Stimulated activated CD4-positive, alpha-beta T cell treated with anti-CD3 and anti-CD28 coated beads, Interleukin-2, amount 100 ng/mL, for 48 hours (primary cell): ENCODE data around the gene NAPA.

Experiments
- DNase-seq, 2 donors: peaks; one replicate each; pipeline ENCODE4 v3.0.0-alpha.2; 2020

Gene NAPA

DNA sequence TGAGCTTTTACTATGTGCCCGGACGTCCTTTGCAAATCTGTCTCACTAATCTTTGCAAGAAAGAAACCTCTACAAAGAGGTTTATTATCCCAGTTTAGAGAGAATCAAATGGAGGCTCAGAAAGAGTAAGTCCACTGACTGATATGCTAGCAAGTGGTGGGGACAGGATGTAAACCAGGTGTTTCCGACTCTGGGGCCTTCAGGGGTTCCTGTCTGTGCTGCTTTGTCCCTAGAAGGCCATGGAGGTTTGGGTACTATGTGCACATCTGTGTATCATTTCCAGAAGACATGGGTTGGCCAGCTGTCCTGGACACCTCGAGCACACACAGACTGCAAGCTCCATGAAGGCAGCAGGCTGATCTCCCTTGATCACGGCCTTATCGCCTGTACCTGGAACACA, 29.7 kb downstream of the NAPA start:
- DNase-seq = no peak

DNA sequence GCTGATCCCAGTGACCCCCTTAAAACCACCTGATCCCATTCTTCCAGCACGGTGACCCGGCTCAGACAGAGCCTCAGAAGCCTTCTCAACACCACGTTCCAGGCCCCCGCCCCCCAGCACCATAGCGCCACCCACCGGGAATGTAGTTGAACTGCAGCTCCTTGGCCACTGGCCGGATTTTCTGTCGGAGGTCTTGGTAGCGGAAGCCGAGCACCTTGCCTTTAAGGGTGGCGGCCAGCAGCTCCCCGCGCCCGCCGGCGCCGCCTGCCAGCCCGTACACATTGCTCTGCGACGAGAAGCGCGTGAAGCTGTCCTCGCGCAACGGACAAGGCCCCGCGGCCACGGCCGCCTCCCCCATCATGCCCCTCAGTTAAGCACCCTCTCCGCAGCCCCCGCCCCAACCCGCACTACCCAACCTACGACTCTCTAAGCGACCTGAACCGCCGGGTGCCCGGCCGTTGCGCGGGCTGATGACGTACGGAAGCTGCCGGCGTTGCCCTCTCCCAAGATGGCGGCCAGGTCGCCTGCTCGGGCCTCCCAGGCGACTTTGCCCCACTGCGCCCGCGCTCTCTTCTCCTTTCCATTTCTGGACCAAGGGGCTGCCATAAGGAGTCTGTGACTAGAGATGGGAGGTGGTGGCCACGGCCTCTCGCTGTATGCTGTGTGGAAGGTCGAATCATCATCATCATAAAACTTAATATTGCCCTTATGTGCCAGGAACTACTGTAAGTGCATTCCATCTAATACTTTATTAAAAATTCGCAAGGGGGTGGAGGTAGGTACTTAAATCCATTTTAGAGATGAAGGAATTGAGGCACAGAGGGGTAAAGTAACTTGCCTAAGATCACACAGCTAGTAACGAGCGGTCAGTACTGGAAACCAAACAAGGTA, 30.8 kb downstream of the NAPA start, which contains the start of gene KPTN:
TSS of gene KPTN (minus strand) at position 420 of the 891 bp plus-strand sequence. CDS start at position 361, 59 bp downstream.
- peak; percentile 90 to 91 for DNase-seq

DNA sequence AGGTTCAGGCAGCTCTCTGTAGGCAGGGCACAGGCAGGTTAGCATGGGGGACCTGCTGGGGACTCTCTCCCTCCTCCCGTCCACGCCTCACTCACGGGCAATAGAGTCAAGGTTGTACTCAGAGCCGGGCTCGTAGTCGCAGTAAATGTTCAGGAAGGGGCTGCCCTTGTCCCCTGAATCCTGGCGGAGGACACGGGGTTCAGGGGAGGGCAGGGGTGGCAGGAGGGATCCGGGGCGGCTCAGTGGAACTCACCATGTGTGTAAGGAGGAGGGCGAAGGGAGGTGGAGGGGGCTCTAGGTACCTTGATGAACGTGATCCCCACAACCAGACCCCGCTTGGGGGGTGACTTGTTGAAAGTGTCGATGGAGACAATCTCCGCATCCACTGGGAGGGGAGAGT, 31.7 kb downstream of the NAPA start:
- DNase-seq = no peak

DNA sequence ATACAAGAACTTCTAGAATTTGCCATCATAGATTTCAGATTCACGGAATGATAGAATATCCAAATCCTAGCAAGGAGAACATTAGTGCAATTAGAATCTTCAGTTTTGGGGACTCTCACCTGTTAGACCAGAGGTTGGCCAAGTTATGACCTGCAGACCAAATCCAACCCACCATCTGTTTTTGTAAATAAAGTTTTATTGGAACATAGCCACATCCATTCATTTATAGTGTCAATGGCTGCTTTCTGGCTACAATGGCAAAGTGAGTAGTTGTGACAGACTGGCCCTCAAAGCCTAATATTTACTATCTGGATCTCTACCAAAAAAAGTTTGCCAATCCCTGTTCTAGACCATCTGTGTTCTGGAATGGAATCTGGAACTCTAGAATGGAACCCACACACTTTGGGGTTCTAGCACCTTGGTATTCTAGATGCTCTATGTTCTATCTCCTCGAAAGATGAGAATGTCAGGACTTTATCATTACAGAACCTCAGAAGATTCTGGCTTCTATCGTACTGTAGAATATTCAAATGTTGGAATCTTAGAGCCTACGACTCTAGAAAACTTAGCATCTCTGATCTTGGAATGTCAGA, 33.3 kb downstream of the NAPA start:
- no peak for DNase-seq

DNA sequence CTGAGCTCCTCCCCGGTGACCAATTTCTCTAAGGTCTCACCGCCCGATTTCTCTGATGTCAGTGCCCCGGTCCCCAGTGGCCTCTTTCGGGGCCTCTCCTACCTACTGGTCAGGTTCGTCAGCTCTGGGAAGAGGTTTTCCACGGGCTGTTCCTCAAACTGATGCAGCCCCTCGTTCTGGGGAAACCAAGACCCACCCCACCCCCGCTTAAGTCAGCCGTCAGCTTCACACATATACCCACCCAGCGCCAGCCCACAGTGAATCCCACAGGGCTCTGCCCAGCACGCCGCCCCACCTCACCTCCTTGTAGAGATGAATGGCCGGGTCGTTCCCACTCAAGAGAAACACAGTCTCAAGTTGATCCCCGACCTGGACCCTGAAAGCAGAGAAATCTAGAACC, 34.2 kb downstream of the NAPA start:
- DNase-seq = no peak

DNA sequence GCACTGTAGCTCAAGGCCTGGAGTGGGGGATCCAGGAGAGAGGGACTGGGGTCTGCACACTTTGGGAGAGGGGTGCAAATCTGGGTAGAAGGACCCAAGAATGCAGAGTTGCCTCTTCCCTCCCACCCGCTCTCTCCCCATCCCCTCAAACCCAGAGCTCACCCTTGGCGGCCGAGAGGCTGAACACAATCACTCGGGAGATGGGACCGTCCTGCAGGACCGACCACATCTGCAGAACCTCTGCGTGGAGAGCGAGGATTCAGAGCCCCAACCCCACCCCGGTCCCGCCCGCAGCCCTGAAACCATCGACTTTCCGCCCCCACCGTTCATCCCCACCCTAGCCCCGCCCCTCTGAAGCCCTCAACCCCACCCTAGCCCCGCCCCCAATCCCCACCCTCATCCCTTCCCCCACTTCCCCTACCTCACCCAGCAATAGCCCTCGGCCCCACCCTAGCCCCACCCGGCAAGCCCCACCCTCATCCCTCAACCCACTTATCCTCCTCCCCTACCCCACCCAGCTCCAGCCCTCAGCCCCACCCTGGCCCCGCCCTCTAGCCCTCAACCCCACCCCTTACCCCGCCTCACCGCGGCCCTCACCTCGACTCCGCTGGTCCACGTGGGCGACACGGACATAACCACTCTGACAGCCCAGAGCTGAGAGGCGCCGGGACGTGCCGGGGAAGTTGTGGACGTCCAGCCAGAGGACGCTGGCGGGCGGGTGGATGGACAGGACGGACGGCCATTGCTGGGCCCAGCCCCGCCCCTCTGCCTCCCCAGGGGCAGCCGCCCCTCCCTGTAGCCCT, 35.0 kb downstream of the NAPA start:
- DNase-seq = no peak

DNA sequence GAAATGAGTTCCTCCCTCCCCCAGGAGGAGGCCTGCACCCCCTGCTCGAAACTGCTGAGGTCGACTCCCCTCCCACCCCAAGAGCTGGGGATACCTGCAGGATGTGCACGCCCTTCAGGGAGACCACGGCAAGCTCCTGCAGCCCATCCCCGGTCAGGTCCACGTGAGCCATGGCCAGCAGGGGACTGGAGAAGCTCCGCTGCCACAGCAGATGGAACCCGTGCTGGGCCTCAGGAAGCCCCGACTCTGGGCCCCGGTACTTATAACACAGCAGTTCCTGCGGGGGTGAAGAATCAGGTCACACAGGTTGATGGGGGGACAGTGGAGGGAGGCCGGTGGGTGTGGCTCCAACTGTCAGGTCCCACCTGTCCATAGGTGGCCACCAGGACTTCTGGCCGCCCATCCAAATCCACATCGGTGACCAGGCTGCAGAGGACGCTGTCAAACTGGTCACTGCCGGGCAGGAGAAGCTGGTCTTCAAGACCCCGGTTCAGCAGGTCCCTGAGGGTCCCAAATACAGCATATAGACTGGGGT, 38.4 kb downstream of the NAPA start:
- no peak for DNase-seq

DNA sequence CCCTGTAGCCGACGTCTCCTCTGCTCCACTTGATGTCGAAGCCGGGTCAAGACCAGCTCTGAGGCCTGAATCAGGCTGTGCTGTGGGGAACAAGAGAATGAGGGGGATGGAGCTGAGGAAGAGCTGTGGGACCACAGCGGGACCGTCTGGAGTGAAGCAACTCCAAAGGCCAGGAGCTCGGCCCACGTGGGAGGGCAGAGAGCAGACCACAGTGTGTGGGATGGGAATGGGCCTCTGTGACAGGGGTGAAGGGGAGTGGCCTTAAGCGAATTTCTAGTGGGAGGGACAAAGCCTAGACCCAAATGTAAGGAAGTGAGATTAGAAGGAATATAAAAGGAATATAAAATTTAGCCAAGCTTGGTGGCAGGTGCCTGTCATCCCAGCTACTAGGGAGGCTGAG, 39.4 kb downstream of the NAPA start:
- DNase-seq = no peak

DNA sequence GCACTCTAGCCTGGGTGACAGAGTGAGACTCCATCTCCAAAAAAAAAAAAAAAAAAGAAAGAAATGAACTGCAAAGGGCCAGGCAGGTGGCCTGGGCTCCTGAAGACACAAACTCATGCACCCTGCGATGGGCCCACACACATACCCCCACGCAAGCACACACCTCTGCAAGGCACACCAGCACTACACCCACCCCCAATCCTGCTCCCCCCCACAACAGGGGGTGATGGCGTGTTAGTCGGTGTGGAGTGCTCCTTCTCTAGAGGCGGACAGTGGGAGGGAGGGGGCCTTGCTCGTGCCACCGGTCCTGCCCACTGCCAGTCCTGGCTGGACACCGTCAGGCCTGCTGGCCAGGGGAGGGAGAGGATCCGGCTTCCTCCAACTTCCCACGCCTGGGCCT, 41.5 kb downstream of the NAPA start:
- no peak for DNase-seq

DNA sequence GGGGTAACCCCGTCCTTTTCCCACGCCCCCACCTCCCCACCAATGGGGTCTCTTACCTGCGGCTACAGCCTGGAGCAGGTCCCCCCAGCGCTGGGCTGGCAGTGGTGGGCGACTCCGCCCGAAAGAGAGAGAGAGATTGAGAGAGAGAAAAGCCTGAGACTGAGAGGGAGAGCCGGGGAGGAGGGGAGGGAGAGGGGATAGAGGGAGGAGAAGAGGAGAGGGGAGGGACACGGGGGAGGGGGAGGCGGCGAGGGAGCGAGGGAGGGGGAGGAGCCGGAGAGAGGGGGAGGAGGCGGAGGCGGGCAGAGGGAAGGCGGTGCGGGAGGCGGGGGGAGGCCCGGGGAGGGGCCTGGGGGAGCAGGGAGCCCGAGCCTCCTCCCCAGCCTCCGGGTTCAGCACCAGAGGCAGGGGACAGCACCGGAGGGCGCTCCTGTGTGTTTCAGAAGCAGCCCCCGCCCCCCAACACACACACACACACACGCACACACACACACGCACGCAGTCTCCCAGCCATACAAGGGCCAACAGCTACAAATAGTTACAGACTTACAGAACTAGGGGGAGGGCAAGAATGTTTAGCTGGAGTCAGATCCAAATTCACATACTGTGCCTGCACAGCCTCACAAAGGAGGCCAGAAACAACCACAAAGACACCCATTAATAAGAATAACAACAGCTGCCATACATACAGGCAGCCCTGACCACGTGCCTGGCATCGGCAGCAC, 43.0 kb downstream of the NAPA start, which contains the start of gene SLC8A2:
TSS of gene SLC8A2 (minus strand) at position 161 of the 725 bp plus-strand sequence. CDS start 5,490 bp downstream, outside the sequence.
- peak; percentile 36 to 38 for DNase-seq

DNA sequence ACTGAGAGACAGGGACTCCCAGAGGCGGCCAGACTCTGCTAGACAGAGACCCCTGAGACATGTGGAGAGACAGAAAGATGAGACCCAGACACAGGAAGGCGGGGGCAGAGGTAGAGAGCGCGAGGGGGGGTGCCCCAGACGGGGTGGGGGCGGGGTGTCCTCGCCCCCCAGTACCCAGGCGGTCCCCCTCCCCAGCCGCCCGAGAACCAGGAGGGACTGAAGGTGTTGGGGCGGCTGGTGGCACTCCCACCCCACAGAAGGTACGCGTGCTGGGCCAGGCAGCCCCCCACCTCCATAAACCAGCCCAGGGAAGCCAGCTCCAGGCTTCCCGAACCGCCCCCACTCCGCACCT, 43.5 kb downstream of the NAPA start:
- DNase-seq = no peak

DNA sequence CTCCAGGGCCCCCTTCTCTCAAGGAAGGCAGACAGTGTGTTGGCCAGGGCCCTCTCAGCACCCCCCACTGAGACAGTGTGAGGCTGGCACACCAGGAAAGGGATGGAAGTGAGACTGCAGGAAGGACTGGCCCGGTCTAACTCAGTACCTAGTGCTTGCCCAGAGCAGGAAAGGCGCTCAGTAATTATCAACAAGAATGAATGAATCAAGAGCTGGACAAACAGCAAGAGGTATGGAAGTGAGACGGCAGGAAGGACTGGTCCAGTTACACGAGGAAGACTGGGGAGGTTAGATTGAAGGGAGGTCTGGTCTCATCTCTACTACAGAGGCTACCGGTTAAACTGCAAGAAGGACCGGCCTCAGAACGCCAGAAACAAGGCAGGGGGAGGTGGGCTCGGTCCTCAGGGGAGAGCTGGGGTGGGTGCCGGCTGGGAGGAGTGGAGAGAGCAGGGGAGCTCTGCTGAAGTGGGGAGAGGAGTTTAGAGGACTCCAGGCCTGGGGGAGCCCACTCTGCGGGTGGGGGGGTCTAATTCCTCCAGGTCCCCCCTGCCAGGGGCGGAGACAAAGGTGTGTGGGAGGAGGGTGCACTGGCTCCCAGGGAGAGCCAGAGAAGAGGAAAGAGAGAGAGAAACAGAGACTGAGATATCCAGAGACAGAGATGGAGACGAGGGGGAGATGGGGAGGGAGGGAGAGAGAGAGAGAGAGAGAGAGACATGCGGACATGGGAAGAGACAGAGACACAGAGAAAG, 44.2 kb downstream of the NAPA start:
- DNase-seq = no peak

DNA sequence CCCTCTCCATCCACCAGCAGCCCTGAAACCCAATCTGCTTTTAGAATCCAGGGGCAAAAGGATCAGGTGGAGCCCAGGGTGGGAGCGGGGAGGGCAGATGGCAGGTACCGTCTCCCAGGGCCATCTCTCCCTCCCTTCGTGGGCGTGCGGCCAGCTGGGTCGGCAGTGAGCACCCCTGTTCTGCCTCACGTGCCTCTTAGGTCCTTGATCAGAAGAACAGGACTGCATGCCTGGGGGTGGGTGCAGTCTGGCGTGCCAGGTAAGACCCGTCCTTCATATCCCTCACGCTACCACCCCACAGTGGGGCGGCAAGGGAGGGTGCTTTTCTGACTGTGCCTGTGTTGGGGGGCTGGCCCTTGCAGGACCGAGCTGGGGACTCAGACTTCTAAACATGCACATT, 45.1 kb downstream of the NAPA start:
- no peak for DNase-seq

DNA sequence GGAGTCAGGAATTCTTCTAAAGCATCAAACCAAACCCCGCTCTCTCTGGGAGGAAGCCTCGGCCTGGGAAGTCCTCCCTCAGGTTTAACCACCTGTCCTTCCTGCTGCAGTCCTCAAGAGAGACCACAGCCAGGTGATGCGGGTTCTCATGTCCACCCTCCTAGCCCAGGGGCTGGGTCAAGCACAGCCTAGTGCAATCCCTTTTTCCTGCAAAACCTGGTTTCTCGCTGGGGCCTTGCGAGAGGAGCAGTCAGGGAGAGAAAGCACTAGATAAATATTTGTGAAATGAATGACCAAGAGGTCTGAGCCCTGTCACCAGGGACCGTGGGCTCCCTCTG, 45.5 kb downstream of the NAPA start:
- no peak for DNase-seq

DNA sequence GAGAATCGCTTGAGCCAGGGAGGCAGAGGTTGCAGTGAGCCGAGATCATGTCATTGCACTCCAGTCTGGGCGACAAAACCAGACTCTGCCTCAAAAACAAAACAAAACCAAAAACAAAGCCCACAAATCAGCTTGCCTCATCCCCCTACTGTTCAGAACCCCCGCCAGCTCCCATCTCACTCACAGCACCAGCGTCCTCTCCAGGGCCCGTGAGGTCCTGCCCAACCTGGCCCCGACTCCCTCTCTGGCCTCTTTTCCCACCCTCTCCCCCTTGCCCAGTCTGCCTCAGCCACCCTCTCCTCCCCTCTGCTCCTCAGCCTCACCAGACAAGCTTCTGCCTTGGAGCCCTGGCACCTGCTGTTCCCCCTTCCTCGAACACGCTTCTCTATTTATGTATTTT, 46.9 kb downstream of the NAPA start:
- no peak for DNase-seq

DNA sequence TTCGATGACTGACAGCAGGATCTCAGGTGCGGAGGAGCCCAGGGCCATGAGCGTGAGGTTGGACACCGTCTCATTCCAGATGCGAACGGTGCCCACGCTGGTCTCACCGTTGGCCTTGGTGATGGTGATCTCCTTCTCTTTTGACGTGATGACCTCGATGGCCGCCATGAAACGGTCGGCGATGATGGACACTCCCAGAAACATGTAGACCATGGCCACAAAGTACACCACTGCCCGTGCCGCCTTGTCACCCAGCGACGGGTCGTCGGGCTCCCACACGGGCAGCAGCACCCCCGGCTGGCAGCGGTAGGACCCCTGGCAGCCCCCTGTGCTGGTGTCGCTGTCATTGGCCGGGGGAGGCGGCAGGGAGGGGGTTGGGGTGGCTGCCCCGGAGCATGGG, 48.9 kb downstream of the NAPA start:
- DNase-seq = no peak

DNA sequence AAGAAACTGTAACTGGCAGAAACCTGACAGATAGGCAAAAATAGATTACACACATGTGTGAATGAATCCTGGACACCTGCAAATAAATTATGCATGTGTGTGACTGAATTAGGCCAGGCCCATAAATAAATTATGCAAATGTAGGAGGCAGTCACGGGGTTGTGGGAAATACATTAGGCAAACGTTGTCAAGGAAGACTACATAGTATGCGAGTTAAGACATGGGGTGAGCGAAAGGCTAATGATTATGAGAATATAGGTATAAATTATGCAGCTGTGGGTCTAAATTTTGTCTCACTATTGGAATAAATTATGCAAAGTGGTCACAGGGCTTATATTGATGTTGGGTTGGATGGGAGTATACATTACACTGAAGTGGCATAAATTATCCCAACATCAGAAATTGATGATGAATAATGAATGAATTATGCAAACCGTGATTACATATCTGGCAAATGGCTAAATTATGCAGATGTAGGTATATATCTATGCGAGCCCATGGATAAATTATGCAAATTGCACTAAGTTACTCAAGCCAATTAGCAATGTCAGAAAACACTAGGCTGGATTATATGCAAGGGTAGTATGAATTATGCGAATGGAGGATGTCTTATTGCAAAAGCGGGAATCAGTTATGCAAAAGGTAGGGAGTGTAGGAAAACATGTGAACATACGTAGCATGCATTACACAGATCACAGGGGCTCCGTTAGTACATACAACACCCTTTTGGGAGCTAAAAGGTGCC, 50.0 kb downstream of the NAPA start:
- DNase-seq = no peak

DNA sequence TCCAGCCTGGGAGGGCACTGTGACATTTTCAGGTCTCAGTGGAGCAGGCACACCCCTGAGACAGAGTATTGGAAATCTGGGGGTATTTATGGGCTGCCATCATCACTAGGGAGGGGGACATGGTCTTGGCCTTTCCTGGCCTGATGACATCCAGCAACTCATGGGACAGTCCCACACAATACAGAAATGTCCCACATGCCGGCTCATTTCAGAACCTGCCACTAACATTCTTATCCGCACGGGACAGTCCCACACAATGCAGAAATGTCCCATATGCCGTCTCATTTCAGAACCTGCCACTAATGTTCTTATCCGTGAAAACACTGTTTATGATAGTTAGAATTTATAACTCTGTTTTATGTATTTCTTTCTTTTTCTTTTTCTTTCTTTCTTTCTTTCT, 53.0 kb downstream of the NAPA start:
- DNase-seq = no peak

DNA sequence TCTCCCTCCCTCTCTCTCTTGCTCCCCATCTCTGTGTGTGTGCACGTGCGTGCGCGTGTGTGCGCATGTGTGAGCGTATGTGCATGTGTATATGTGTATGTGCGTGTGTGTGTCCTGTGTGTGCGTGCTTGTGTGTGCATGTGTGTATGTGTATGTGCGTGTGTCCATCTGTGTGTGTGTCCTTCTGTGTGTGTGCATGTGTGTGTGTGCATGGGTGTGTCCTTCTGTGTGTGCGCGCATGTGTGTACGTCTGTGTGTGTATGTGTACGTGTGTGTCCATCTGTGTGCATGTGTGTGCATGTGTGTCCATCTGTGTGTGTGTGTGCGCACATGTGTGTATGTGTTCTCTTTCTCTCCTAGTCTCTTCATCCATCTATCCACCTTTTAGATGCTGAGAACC, 55.4 kb downstream of the NAPA start:
- DNase-seq = no peak

DNA sequence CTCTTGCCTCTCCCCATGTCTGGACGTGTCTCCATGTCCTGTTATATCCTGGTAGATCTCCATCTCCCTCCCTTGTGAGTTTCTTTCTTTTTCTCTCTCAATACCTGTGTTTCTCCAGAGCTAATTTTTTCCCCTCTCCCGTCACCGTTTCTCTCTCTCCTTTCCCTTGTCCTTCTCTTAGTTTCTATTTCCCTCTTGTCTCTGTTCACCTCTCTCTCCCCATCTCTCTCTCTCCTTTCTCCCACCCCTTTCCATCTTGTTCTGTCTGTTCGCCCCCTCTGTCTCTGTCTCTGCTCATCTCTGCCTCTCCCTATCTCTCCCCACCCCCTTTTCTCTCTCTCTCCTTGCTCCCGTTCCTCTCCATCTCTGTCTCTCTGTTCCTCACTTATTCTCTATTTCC, 56.2 kb downstream of the NAPA start:
- no peak for DNase-seq
